A549 (cell line): Measurements from ENCODE around the gene PTPRF. TPM values are rescaled to one million over a fixed set of nuclear protein-coding genes. Genes with fewer than 3 reads are reported as not detected.

ENCODE experiments used
- ATAC-seq, 2 experiments: fragments of 200-7000 bp in 1 of 2; fragments of >200 bp in 1 of 2; cut with Nextera tagmentation in 1 of 2; cut with Tn5 transposase in 1 of 2; 3 replicates each; pipeline versions ENCODE4 v1.8.0 to v1.9.1; 2018 to 2020; ENCODE audit warnings: mild to moderate bottlenecking in 1 of 2, moderate library complexity in 1 of 2
- CTCF ChIA-PET: fragments of 300-600 bp; sonication (Branson Sonifier 250); formaldehyde crosslinking; extraction: SDS; loops from one replicate; lab custom pipeline; 2021; ENCODE audit warnings: antibody characterized with exemption, inconsistent platforms; lab: Yijun Ruan, JAX
- POLR2A ChIA-PET: fragments of 350-600 bp; formaldehyde crosslinking; extraction: SDS; loops from one replicate; lab custom pipeline; 2021; ENCODE audit warnings: antibody characterized with exemption, inconsistent platforms; lab: Yijun Ruan, JAX
- DNase-seq, 2 experiments: peaks; one replicate each; pipeline versions ENCODE4 v3.0.0 to v3.0.0-alpha.2; 2011 to 2016; ENCODE audit warnings: low read depth in 1 of 2, low spot score in 1 of 2
- FAIRE-seq: peaks from 2 replicates; lab custom pipeline; 2011; peaks lifted over from hg19 to GRCh38; lab: Jason Lieb, UNC
- H3K27ac ChIP-seq, 2 experiments: fragments of >200 bp; sonication (Bioruptor Twin); formaldehyde crosslinking; 3 replicates each; pipeline ENCODE4 v1.5.1; 2016 to 2017
- H3K4me1 ChIP-seq: fragments of >200 bp; sonication (Bioruptor Twin); formaldehyde crosslinking; 3 replicates; pipeline ENCODE4 v1.6.1; 2016
- H3K4me2 ChIP-seq: fragments of >200 bp; sonication (Bioruptor Twin); formaldehyde crosslinking; 3 replicates; pipeline ENCODE4 v1.6.1; 2016
- H3K4me3 ChIP-seq: fragments of >200 bp; sonication (Bioruptor Twin); formaldehyde crosslinking; 3 replicates; pipeline ENCODE4 v1.5.1; 2016
- H3K9me3 ChIP-seq: fragments of >200 bp; sonication (Bioruptor Twin); formaldehyde crosslinking; 3 replicates; pipeline ENCODE4 v1.6.1; 2016
- CBX2 ChIP-seq: fragments of 200-600 bp; sonication (generic); IDR thresholded peaks from 2 replicates; pipeline ENCODE4 v1.6.1; 2016; ENCODE audit warnings: low read depth, mild to moderate bottlenecking, borderline replicate concordance
- CBX8 ChIP-seq: fragments of 200-600 bp; sonication (generic); IDR thresholded peaks from 2 replicates; pipeline ENCODE4 v1.6.1; 2016
- EHMT2 ChIP-seq: fragments of 200-600 bp; sonication (generic); IDR thresholded peaks from 2 replicates; pipeline ENCODE4 v1.6.1; 2016; ENCODE audit warnings: antibody characterized with exemption, low read depth, mild to moderate bottlenecking, moderate library complexity
- EP300 ChIP-seq, 2 experiments: fragments of >200 bp; sonication (Bioruptor Twin); formaldehyde crosslinking; IDR thresholded peaks; 2 replicates in 1 of 2; 3 replicates in 1 of 2; pipeline ENCODE4 v1.6.1; 2016 to 2017
- FOSB ChIP-seq: fragments of 250-450 bp; sonication (Bioruptor Pico); IDR thresholded peaks from 2 replicates; pipeline ENCODE4 v1.5.0; 2020; ENCODE audit warnings: mild to moderate bottlenecking, moderate library complexity
- FOSL2 ChIP-seq, 2 experiments: fragments of 450-650 bp in 1 of 2; fragments of >200 bp in 1 of 2; sonication (Bioruptor Twin) in 1 of 2; formaldehyde crosslinking; IDR thresholded peaks; 2 replicates each; pipeline versions ENCODE4 v1.5.0 to v1.6.1; 2016 to 2020; ENCODE audit warnings: mild to moderate bottlenecking in 1 of 2, moderate library complexity in 1 of 2
- HOXB13 ChIP-seq: fragments of 250-450 bp; sonication (Bioruptor Pico); IDR thresholded peaks from 2 replicates; pipeline ENCODE4 v1.5.0; 2020; ENCODE audit warnings: low read depth, mild to moderate bottlenecking, moderate library complexity
- KDM1A ChIP-seq: fragments of 200-600 bp; sonication (generic); IDR thresholded peaks from 2 replicates; pipeline ENCODE4 v1.6.1; 2016; ENCODE audit warnings: low read depth, mild to moderate bottlenecking
- MAFK ChIP-seq: fragments of 450-650 bp; IDR thresholded peaks from 2 replicates; pipeline ENCODE4 v1.6.1; 2014; ENCODE audit not compliant: partially characterized antibody
- MAZ ChIP-seq: fragments of 150-350 bp; IDR thresholded peaks from 2 replicates; pipeline ENCODE4 v1.6.1; 2014; ENCODE audit warnings: antibody characterized with exemption, low read depth, low read length, borderline replicate concordance
- POLR2AphosphoS2 ChIP-seq: conservative IDR thresholded peaks from 2 replicates; pipeline ENCODE4 v1.6.1; 2012; ENCODE audit warnings: low read length, improper control_type of control experiment, inconsistent platforms
- RAD21 ChIP-seq, 2 experiments: fragments of >200 bp in 1 of 2; sonication (Bioruptor Twin) in 1 of 2; formaldehyde crosslinking in 1 of 2; IDR thresholded peaks in 1 of 2; conservative IDR thresholded peaks in 1 of 2; 2 replicates in 1 of 2; 3 replicates in 1 of 2; pipeline ENCODE4 v1.6.1; 2012 to 2018; ENCODE audit warnings: inconsistent platforms in 1 of 2
- RNF2 ChIP-seq: fragments of 200-600 bp; sonication (generic); IDR thresholded peaks from 2 replicates; pipeline ENCODE4 v1.6.1; 2016; ENCODE audit warnings: low read depth, mild to moderate bottlenecking, antibody characterized with exemption, moderate library complexity, borderline replicate concordance
- TP53 ChIP-seq: fragments of 250-450 bp; sonication (Bioruptor Pico); IDR thresholded peaks from 2 replicates; pipeline ENCODE4 v1.5.0; 2021; ENCODE audit warnings: mild to moderate bottlenecking, moderate library complexity
- WGBS: methylation state at CpG from one replicate; pipeline ENCODE4 v1.1.6; 2017; ENCODE audit errors: missing lambda C conversion rate; 5-methylcytosine and 5-hydroxymethylcytosine counted together
- polyA plus RNA-seq, 4 experiments: library from polyadenylated mRNA; depleted of rRNA in 3 of 4; stranded (reverse); fragments of >200 nt; fragmentation: RNase III in 1 of 4; extraction: RNeasy Plus Mini Kit Qiagen cat#74134 plus additional on column Dnase treatment in 1 of 4; gene quantifications; 2 replicates in 3 of 4; 3 replicates in 1 of 4; pipeline ENCODE4 v1.2.3, GENCODE V29; 2011 to 2017
- TF ChIP-seq, protein P1 (sequence below): IDR thresholded peaks from 2 replicates; pipeline ENCODE4 v1.6.1; 2012
- TF ChIP-seq, protein P2 (sequence below): fragments of >200 bp; sonication (Bioruptor Twin); formaldehyde crosslinking; IDR thresholded peaks from 2 replicates; pipeline ENCODE4 v1.6.1; 2016
- TF ChIP-seq, protein P3 (sequence below): fragments of 250-450 bp; sonication (Bioruptor Pico); IDR thresholded peaks from 2 replicates; pipeline ENCODE4 v1.5.0; 2020; ENCODE audit warnings: low read depth, mild to moderate bottlenecking, moderate library complexity
- TF ChIP-seq, protein P4 (sequence below): IDR thresholded peaks from 2 replicates; pipeline ENCODE4 v1.6.1; 2012

PTPRF gene
- polyA plus RNA-seq, 2 of the 4 experiments (the other 2 are of a cell fraction), result 68.5 to 96.5 TPM

DNA sequence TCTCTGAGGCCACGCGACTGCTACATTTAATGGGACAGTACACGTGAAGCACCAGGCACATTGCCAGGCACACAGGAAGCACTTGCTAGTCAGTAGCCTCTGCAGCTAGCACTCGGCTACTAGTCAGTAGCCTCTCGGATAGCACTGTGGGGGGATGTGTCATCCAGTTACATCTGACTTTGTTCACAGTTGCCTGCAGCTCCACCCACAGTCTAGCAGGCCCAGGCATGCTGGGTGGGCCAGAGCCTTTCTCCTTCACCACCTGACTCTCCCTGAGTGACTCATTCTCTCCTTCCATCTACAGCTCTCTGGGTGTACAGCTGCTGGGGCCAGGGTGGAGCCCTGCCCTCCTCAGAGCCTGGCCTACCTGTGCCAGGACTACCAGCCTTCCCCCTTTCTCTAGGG is 51.5 kb downstream of the PTPRF start:
- ATAC-seq, result peak; percentile 92 to 95
- Histone ChIP-seq H3K4me1 (peaks cover 21% of the 10 kb centered on the region), H3K9me3 (no peaks in the 10 kb centered on the region)
- CTCF ChIA-PET, result interaction anchor here (0.5 to 2.7 kb wide), 5 partner anchors 11 to 47 kb away, joined by 3 to 8 read pairs (median 4); no protein-coding TSS in a partner anchor
- FAIRE-seq, result no peak
- no peak for TF ChIP-seq FOSL2 (IDR thresholded peaks at IDR 0.05)
- peak; percentile 67 for TF ChIP-seq FOSL2 (CRISPR knock-in tag; IDR thresholded peaks at IDR 0.05)
- TF ChIP-seq RNF2, result no peak
- TF ChIP-seq KDM1A, result no peak
- TF ChIP-seq RAD21 (conservative IDR thresholded peaks at IDR 0.05 in 1 of 2, IDR thresholded peaks at IDR 0.05 in 1 of 2), result 0 out of 5 replicates have a peak, but pooled peaks of 1 of the 2 experiments have one; percentile 12
- TF ChIP-seq, protein P1, sequence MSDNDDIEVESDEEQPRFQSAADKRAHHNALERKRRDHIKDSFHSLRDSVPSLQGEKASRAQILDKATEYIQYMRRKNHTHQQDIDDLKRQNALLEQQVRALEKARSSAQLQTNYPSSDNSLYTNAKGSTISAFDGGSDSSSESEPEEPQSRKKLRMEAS, result 0 out of 2 replicates have a peak, but pooled peaks have one; percentile 26
- TF ChIP-seq, all 56 proteins: peak for 3
- peak overlapping the region; percentile 74 to 89 for H3K27ac ChIP-seq
- POLR2A ChIA-PET, result interaction anchor here (1.2 kb wide), 1 partner anchor 68 kb away, joined by 8 read pairs; the partner anchor contains the start of gene KDM4A
- no peak overlapping the region for H3K4me3 ChIP-seq
- peak; percentile 66 to 73 for DNase-seq
- 38% methylated on average over 5 of the region's 5 CpGs for WGBS
- peak overlapping the region; percentile 49 for H3K4me2 ChIP-seq

DNA sequence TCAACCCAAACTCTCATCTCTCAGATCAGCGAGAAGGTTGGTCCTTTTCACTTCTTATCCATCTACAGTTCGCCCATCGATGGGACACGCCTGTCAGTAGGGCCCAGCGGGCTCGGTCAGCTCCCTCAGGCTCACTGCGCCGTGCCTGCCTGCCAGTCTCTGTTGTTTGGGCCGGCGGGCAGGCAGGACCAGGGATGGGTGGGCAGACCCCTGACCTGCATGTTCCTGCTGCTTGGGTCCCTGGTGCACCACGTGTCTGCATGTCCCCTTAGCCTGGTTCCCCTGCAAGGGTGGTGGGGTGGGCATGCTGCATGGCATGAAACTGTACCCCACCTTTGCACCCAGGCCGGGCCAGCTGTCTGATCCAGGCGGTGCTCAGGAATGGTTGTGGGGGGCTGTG is 52.4 kb downstream of the PTPRF start:
- Histone ChIP-seq H3K4me3 (no peak overlapping the region), H3K4me1 (peaks cover 21% of the 10 kb centered on the region), H3K4me2 (no peak overlapping the region), H3K27ac (peak overlapping the region; percentile 74 to 89; a peak in 4 of 6 replicates), H3K9me3 (no peaks in the 10 kb centered on the region)
- 95% methylated on average over 6 of the region's 13 CpGs for WGBS
- ATAC-seq (no peak), DNase-seq (no peak), FAIRE-seq (no peak)
- CTCF ChIA-PET, result interaction anchor here (2.7 kb wide), 1 partner anchor 15 kb away, joined by 8 read pairs; no protein-coding TSS in a partner anchor
- no peak for TF ChIP-seq TP53 (CRISPR knock-in tag)
- TF ChIP-seq, protein P2, sequence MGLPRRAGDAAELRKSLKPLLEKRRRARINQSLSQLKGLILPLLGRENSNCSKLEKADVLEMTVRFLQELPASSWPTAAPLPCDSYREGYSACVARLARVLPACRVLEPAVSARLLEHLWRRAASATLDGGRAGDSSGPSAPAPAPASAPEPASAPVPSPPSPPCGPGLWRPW, result no peak
- no peak for TF ChIP-seq EHMT2
- TF ChIP-seq MAZ, result no peak
- TF ChIP-seq CBX8, result no peak
- TF ChIP-seq, protein P3, sequence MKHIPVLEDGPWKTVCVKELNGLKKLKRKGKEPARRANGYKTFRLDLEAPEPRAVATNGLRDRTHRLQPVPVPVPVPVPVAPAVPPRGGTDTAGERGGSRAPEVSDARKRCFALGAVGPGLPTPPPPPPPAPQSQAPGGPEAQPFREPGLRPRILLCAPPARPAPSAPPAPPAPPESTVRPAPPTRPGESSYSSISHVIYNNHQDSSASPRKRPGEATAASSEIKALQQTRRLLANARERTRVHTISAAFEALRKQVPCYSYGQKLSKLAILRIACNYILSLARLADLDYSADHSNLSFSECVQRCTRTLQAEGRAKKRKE (CRISPR knock-in tag), result no peak
- TF ChIP-seq EP300 (IDR thresholded peaks at IDR 0.05), result no peak
- no peak for TF ChIP-seq POLR2AphosphoS2
- no peak for TF ChIP-seq HOXB13 (CRISPR knock-in tag)
- TF ChIP-seq, protein P4, sequence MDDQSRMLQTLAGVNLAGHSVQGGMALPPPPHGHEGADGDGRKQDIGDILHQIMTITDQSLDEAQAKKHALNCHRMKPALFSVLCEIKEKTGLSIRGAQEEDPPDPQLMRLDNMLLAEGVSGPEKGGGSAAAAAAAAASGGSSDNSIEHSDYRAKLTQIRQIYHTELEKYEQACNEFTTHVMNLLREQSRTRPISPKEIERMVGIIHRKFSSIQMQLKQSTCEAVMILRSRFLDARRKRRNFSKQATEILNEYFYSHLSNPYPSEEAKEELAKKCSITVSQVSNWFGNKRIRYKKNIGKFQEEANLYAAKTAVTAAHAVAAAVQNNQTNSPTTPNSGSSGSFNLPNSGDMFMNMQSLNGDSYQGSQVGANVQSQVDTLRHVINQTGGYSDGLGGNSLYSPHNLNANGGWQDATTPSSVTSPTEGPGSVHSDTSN, result no peak
- TF ChIP-seq FOSB (CRISPR knock-in tag), result no peak
- TF ChIP-seq CBX2, result no peak
- POLR2A ChIA-PET, result interaction anchor here (1.2 kb wide), 1 partner anchor 67 kb away, joined by 8 read pairs; the partner anchor contains the start of gene KDM4A

DNA sequence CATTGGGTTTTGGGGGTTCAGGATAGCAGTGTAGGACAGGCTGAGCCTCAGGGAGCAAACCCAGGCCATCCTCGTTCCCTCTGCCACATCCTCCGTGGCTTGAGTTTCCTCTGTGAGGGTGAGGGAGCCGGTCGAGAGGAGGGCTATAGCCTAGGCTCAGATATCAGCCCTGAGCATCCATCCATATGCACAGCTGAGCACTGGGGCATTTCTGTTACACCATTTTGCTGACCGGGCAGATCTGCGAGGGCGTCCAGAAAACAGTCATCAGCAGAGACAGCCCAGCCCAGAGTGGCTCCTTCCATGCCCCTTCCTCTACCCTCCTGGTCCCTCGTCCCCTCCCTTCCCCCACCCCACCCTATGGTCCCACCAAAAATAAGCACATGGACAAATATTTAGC is 53.5 kb downstream of the PTPRF start:
- peak; percentile 89 for TF ChIP-seq MAFK
- TF ChIP-seq KDM1A, result no peak
- DNase-seq (no peak), FAIRE-seq (no peak), ATAC-seq (no peak)
- no peak overlapping the region for H3K4me2 ChIP-seq
- H3K4me3 ChIP-seq, result no peak overlapping the region
- no peaks in the 10 kb centered on the region for H3K9me3 ChIP-seq
- POLR2A ChIA-PET, result no interaction called here
- no peak overlapping the region for H3K27ac ChIP-seq
- CTCF ChIA-PET, result no interaction called here
- WGBS, result 74% methylated on average over 8 of the region's 8 CpGs
- peaks cover 21% of the 10 kb centered on the region for H3K4me1 ChIP-seq
